GM21529 (cell line): ENCODE measurements around the gene ALPI.

ENCODE experiments used
- ATAC-seq: cut with Tn5 transposase; IDR thresholded peaks from one replicate; pipeline ENCODE4 v1.9.1; 2021; ENCODE audit not compliant: unreplicated experiment

The ALPI gene

GRCh38 chr2:232483923-232484627, 28.1 kb downstream of the ALPI start:
- ATAC-seq, result no peak

- no peak for ATAC-seq
Observed at GRCh38 chr2:232484628-232485347, 28.8 kb downstream of the ALPI start.

- ATAC-seq, result no peak
Observed at GRCh38 chr2:232485348-232485756, 29.4 kb downstream of the ALPI start.

GRCh38 chr2:232485757-232486557, 30.0 kb downstream of the ALPI start:
- no peak for ATAC-seq

- no peak for ATAC-seq
Observed at GRCh38 chr2:232486558-232487384, 30.8 kb downstream of the ALPI start.

- ATAC-seq, result no peak
Observed at GRCh38 chr2:232487385-232488096, 31.6 kb downstream of the ALPI start, which contains the start of gene ECEL1. Gene ECEL1, minus strand, starts transcription at chr2:232487834. Its CDS starts 1,181 bp downstream, at chr2:232486653.

- ATAC-seq, result no peak
Observed at GRCh38 chr2:232488097-232488711, 32.3 kb downstream of the ALPI start.

- ATAC-seq, result no peak
Observed at GRCh38 chr2:232488721-232489300, 32.9 kb downstream of the ALPI start.

- ATAC-seq, result no peak
Observed at GRCh38 chr2:232489516-232490220, 33.7 kb downstream of the ALPI start.

GRCh38 chr2:232490221-232491138, 34.5 kb downstream of the ALPI start:
- ATAC-seq, result no peak

GRCh38 chr2:232491139-232491780, 35.3 kb downstream of the ALPI start:
- ATAC-seq, result no peak

- ATAC-seq, result no peak
Observed at GRCh38 chr2:232492236-232492848, 36.4 kb downstream of the ALPI start.

GRCh38 chr2:232492963-232493700, 37.2 kb downstream of the ALPI start:
- ATAC-seq, result no peak

- ATAC-seq, result no peak
Observed at GRCh38 chr2:232493701-232494474, 37.9 kb downstream of the ALPI start.

GRCh38 chr2:232494542-232494941, 38.6 kb downstream of the ALPI start:
- ATAC-seq, result no peak
